ENCODE results near the gene MED6.

The MED6 gene

GRCh38 chr14:70597731-70598130, 2.7 kb downstream of the MED6 start:
- no peak for DNase-seq (ENCODE audit: low read depth in 2 of 2)

- DNase-seq (ENCODE audit: low read depth in 2 of 2) = no peak
Observed at GRCh38 chr14:70595443-70596185, 4.8 kb downstream of the MED6 start.

GRCh38 chr14:70594461-70594860, 6.0 kb downstream of the MED6 start:
- no peak for DNase-seq (ENCODE audit: low read depth in 2 of 2)

- DNase-seq (ENCODE audit: low read depth in 2 of 2) = no peak
Observed at GRCh38 chr14:70585231-70585630, 15.2 kb downstream of the MED6 start.

GRCh38 chr14:70576891-70577290, 23.6 kb downstream of the MED6 start:
- no peak for DNase-seq (ENCODE audit: low read depth in 2 of 2)

DNA sequence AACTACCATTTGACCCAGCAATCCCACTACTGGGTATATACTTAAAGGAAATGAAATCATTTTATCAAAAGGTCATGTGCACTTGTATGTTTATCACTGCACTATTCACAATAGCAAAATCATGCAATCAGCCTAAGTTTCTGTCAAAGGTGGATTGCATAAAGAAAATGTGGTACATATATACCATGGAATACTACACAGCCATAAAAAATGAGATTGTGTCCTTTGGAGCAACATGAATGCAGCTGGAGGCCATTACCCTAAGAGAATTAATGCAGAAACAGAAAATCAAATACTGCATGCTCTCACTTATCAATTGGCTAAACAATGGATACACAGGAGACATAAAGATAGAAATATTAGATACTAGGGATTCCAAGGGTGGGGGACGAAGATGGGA, 27.4 kb downstream of the MED6 start:
- no peak for DNase-seq (ENCODE audit: low read depth in 2 of 2)

- DNase-seq (ENCODE audit: low read depth in 2 of 2) = no peak
Observed at GRCh38 chr14:70571139-70571538, 29.3 kb downstream of the MED6 start.

GRCh38 chr14:70567791-70568190, 32.7 kb downstream of the MED6 start:
- peak in 1 of 2 experiments; percentile 4 for DNase-seq (ENCODE audit: low read depth in 2 of 2)

DNA sequence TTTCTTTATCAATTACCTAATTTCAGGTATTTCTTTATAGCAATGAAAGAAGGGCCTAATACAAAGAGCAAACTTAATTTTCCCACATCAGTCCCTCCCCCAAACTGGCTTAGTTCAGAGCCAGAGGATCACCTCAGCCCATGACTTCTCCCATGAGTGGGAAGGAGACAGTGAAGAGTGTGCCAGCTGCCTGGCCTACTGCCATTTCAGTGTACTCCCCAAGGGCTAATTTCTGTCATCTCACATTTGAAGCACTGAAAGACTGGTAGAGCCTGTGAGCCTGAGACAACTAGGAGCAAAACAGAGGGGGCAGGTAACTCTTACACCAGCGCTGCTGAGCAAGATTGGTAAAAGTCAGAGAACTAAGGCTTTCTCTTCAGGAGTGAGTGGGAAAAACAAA, 36.6 kb downstream of the MED6 start:
- no peak for DNase-seq (ENCODE audit: low read depth in 2 of 2)

- no peak for DNase-seq (ENCODE audit: low read depth in 2 of 2)
Observed at GRCh38 chr14:70563417-70563816, 37.0 kb downstream of the MED6 start.

GRCh38 chr14:70558356-70558755, 42.1 kb downstream of the MED6 start:
- DNase-seq (ENCODE audit: low read depth in 2 of 2) = no peak

- DNase-seq (ENCODE audit: low read depth in 2 of 2) = no peak
Observed at GRCh38 chr14:70555890-70556289, 44.6 kb downstream of the MED6 start.

DNA sequence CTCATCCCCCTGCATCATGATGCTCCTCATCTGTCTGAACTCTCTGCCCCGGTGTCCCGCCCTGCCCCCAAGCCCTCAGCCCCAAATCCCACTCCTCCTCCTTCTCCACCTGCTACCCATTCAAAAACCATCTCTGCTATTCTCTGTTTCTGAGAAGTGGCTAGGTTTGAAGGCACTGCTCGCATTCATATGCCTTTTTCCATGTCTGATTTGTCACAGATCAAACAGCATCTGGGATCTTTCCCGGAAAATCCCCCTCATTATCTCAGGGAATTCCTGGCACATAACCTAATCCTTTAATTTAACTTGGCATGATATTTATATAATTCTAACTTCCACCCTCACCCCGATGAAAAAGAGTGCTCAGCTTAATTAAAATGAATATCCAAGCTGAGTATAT, 62.4 kb downstream of the MED6 start:
- DNase-seq (ENCODE audit: low read depth in 2 of 2) = no peak

DNA sequence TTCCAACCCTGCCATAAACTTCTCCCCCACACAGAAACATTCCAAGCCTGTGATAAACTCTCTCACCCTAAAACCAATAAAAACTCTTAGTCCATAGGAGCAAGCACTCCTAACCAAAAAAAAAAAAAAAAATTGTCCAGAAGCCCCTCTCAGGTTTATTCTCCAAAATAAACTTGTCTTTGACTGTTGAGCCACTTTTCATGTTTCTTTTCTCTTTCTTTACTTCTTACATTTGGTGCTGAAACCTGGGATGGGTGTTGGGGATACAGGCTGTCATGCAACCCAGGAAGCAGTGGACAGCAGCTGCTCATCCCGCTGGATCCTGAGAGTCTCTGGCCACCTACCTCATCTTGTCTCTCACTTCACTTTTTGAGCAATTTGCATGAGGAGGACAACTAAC, 63.6 kb downstream of the MED6 start:
- no peak for DNase-seq (ENCODE audit: low read depth in 2 of 2)

- no peak for DNase-seq (ENCODE audit: low read depth in 2 of 2)
Observed at GRCh38 chr14:70534904-70535303, 65.6 kb downstream of the MED6 start, which contains the start of gene ADAM20. TSS of gene ADAM20 (minus strand) at chr14:70535004. CDS start at chr14:70524757, 10,247 bp downstream.
